Tibial nerve (tissue), 4 donors: Measurements from ENCODE around the gene NCOA3. TPM values are rescaled to one million over a fixed set of nuclear protein-coding genes. Genes with fewer than 3 reads are reported as not detected.
"Not testable (repeated sequence)": the region's sequence is repeated elsewhere in the genome, so short reads cannot be mapped to it uniquely, and the experiment has no call there.

Source experiments
- DNase-seq, 2 donors: peaks; one replicate each; pipeline ENCODE4 v3.0.0-alpha.2; 2019; ENCODE audit warnings: low spot score in 2 of 2
- H3K27ac ChIP-seq, 4 donors: fragments of 200-600 bp; sonication (generic) in 3 of 4; one replicate each; pipeline ENCODE4 v1.5.1; 2017 to 2019; ENCODE audit warnings: mild to moderate bottlenecking in 1 of 4
- H3K27me3 ChIP-seq, 2 donors: fragments of 200-600 bp; sonication (generic) in 1 of 2; one replicate each; pipeline versions ENCODE4 v1.5.1 to v1.6.0; 2017 to 2019
- H3K36me3 ChIP-seq, 3 donors: fragments of 200-600 bp; sonication (generic); one replicate each; pipeline ENCODE4 v1.5.1; 2018 to 2019
- H3K4me1 ChIP-seq, 4 donors: fragments of 200-600 bp; sonication (generic) in 3 of 4; one replicate each; pipeline ENCODE4 v1.5.1; 2017 to 2019
- H3K4me3 ChIP-seq, 4 donors: fragments of 200-600 bp; sonication (generic) in 3 of 4; one replicate each; pipeline ENCODE4 v1.5.1; 2017 to 2019; ENCODE audit warnings: mild to moderate bottlenecking in 1 of 4, moderate library complexity in 1 of 4
- H3K9me3 ChIP-seq, 4 donors: fragments of 200-600 bp; sonication (generic) in 3 of 4; one replicate each; pipeline ENCODE4 v1.5.1; 2017 to 2019
- CTCF ChIP-seq, 5 experiments: fragments of 200-600 bp in 3 of 5; fragments of 450-650 bp in 2 of 5; sonication (generic) in 3 of 5; IDR thresholded peaks; one replicate each; pipeline ENCODE4 v1.5.1; 2016 to 2019; ENCODE audit warnings: antibody characterized with exemption in 5 of 5, mild to moderate bottlenecking in 3 of 5, moderate library complexity in 2 of 5
- EP300 ChIP-seq, 2 donors: sonication (generic); formaldehyde crosslinking; IDR thresholded peaks; one replicate each; pipeline ENCODE4 v1.6.1; 2017; ENCODE audit warnings: antibody characterized with exemption in 2 of 2, mild to moderate bottlenecking in 1 of 2
- POLR2A ChIP-seq, 2 donors: fragments of 450-650 bp; IDR thresholded peaks; one replicate each; pipeline ENCODE4 v1.6.1; 2017; ENCODE audit warnings: antibody characterized with exemption in 2 of 2, mild to moderate bottlenecking in 2 of 2, moderate library complexity in 2 of 2
- WGBS, 2 donors: methylation state at CpG; one replicate each; pipeline ENCODE4 v1.1.5; 2018; 5-methylcytosine and 5-hydroxymethylcytosine counted together
- total RNA-seq, 4 donors: library from RNA; depleted of rRNA; stranded (reverse); fragments of >200 nt; gene quantifications; one replicate each; pipeline ENCODE4 v1.1.0, GENCODE V29; 2016

The NCOA3 gene
- total RNA-seq, 4 donors from 2014 or later = 38.0 to 48.9 (median 40.7) TPM

- WGBS, 2 donors = 49 to 57% methylated on average over 3 of the region's 3 CpGs
- Histone ChIP-seq H3K4me3 (no peak overlapping the region), H3K27me3 (no peaks in the 10 kb centered on the region), H3K36me3 (peaks cover 0 to 37% (median 0%) of the 10 kb centered on the region in 3 donors), H3K27ac (peak overlapping the region in 2 of 4 donors; percentile 40 to 63), H3K9me3 (peaks cover 0 to 17% (median 4%) of the 10 kb centered on the region in 4 donors), H3K4me1 (peaks cover 4 to 57% (median 40%) of the 10 kb centered on the region in 4 donors)
- DNase-seq = no peak
- no peak for TF ChIP-seq CTCF (IDR thresholded peaks at IDR 0.05)
- no peak for TF ChIP-seq POLR2A (IDR thresholded peaks at IDR 0.05)
- no peak for TF ChIP-seq EP300 (IDR thresholded peaks at IDR 0.05)
Observed at GRCh38 chr20:47573559-47573958, 71.9 kb downstream of the NCOA3 start.

- Histone ChIP-seq H3K27ac (peak overlapping the region in 3 of 4 donors; percentile 43 to 63 (median 47)), H3K9me3 (peaks cover 0 to 17% (median 4%) of the 10 kb centered on the region in 4 donors), H3K4me1 (peaks cover 4 to 68% (median 50%) of the 10 kb centered on the region in 4 donors), H3K4me3 (no peak overlapping the region), H3K27me3 (no peaks in the 10 kb centered on the region), H3K36me3 (peaks cover 0 to 30% (median 0%) of the 10 kb centered on the region in 3 donors)
- WGBS, 2 donors = 30 to 32% methylated on average over 4 of the region's 4 CpGs
- no peak for DNase-seq
- TF ChIP-seq POLR2A (IDR thresholded peaks at IDR 0.05) = no peak
- no peak for TF ChIP-seq EP300 (IDR thresholded peaks at IDR 0.05)
- no peak for TF ChIP-seq CTCF (IDR thresholded peaks at IDR 0.05)
Observed at GRCh38 chr20:47574616-47575364, 73.1 kb downstream of the NCOA3 start.

GRCh38 chr20:47576516-47577033 is 74.9 kb downstream of the NCOA3 start:
- peak in 1 of 2 donors; percentile 34 for DNase-seq
- Histone ChIP-seq H3K4me1 (peaks cover 4 to 76% (median 57%) of the 10 kb centered on the region in 4 donors), H3K9me3 (peaks cover 0 to 6% (median 1%) of the 10 kb centered on the region in 4 donors), H3K4me3 (no peak overlapping the region), H3K27ac (peak overlapping the region in 2 of 4 donors; percentile 63 to 77), H3K27me3 (no peaks in the 10 kb centered on the region), H3K36me3 (peaks cover 0 to 12% (median 0%) of the 10 kb centered on the region in 3 donors)
- 0 to 1% methylated on average over 4 of the region's 4 CpGs for WGBS, 2 donors
- no peak for TF ChIP-seq CTCF (IDR thresholded peaks at IDR 0.05)
- peak in 1 of 2 donors; percentile 36 for TF ChIP-seq EP300 (IDR thresholded peaks at IDR 0.05)

GRCh38 chr20:47577314-47577713 is 75.6 kb downstream of the NCOA3 start:
- TF ChIP-seq POLR2A (IDR thresholded peaks at IDR 0.05) (no peak), EP300 (IDR thresholded peaks at IDR 0.05) (no peak), CTCF (IDR thresholded peaks at IDR 0.05) (no peak)
- H3K4me3 ChIP-seq = no peak overlapping the region
- peaks cover 4 to 83% (median 57%) of the 10 kb centered on the region in 4 donors for H3K4me1 ChIP-seq
- H3K9me3 ChIP-seq = no peaks in the 10 kb centered on the region
- peaks cover 0 to 5% (median 0%) of the 10 kb centered on the region in 3 donors for H3K36me3 ChIP-seq
- H3K27ac ChIP-seq = peak overlapping the region in 2 of 4 donors; percentile 63 to 77
- no peak for DNase-seq
- H3K27me3 ChIP-seq = no peaks in the 10 kb centered on the region

- DNase-seq = no peak
- TF ChIP-seq CTCF (IDR thresholded peaks at IDR 0.05) = no peak
- no peak overlapping the region for H3K4me3 ChIP-seq
- H3K27me3 ChIP-seq = no peaks in the 10 kb centered on the region
- no peaks in the 10 kb centered on the region for H3K36me3 ChIP-seq
- H3K9me3 ChIP-seq = no peaks in the 10 kb centered on the region
- peak overlapping the region in 2 of 4 donors; percentile 63 to 77 for H3K27ac ChIP-seq
- H3K4me1 ChIP-seq = peaks cover 4 to 90% (median 57%) of the 10 kb centered on the region in 4 donors
- 22 to 24% methylated on average over 1 of the region's 1 CpG for WGBS, 2 donors
Observed at GRCh38 chr20:47578543-47578942, 76.9 kb downstream of the NCOA3 start.

- H3K36me3 ChIP-seq, H3K9me3 ChIP-seq, H3K27me3 ChIP-seq, DNase-seq, H3K4me3 ChIP-seq, H3K27ac ChIP-seq: not testable (repeated sequence)
- WGBS, 2 donors = 78 to 92% methylated on average over 7 of the region's 7 CpGs
- H3K4me1 ChIP-seq = peaks cover 0 to 73% (median 43%) of the 10 kb centered on the region in 4 donors
Observed at GRCh38 chr20:47580686-47581085, 79.0 kb downstream of the NCOA3 start.
